HEK293 (cell line): ENCODE data around the gene LGALS8.

Source experiments
- ATF2 ChIP-seq: fragments of 450-650 bp; formaldehyde crosslinking; IDR thresholded peaks from 2 replicates; pipeline ENCODE4 v1.5.1; 2016; ENCODE audit warnings: missing biosample characterization, missing genetic modification characterization, low read depth
- CTCF ChIP-seq: fragments of 450-650 bp; formaldehyde crosslinking; IDR thresholded peaks from 2 replicates; pipeline ENCODE4 v1.5.1; 2016; ENCODE audit warnings: missing biosample characterization, missing genetic modification characterization
- GLI2 ChIP-seq: fragments of 450-650 bp; formaldehyde crosslinking; IDR thresholded peaks from 2 replicates; pipeline ENCODE4; 2017; ENCODE audit warnings: missing biosample characterization, missing genetic modification characterization, low read depth, borderline replicate concordance
- HOXC10 ChIP-seq: sonication (generic); formaldehyde crosslinking; IDR thresholded peaks from 2 replicates; pipeline ENCODE4 v1.8.1; 2023; ENCODE audit warnings: mild to moderate bottlenecking, missing genetic modification reagents
- RBAK ChIP-seq: fragments of 450-650 bp; formaldehyde crosslinking; IDR thresholded peaks from 2 replicates; pipeline ENCODE4 v1.5.1; 2016; ENCODE audit warnings: missing biosample characterization, missing genetic modification characterization
- REST ChIP-seq: fragments of 450-650 bp; formaldehyde crosslinking; IDR thresholded peaks from 2 replicates; pipeline ENCODE4 v1.5.1; 2016; ENCODE audit warnings: missing biosample characterization, missing genetic modification characterization
- SP3 ChIP-seq: fragments of 450-650 bp; formaldehyde crosslinking; IDR thresholded peaks from 2 replicates; pipeline ENCODE4 v1.5.1; 2016; ENCODE audit warnings: missing biosample characterization, missing genetic modification characterization
- ZBTB49 ChIP-seq: fragments of 450-650 bp; formaldehyde crosslinking; IDR thresholded peaks from 2 replicates; pipeline ENCODE4 v1.5.1; 2016; ENCODE audit warnings: missing biosample characterization, missing genetic modification characterization, low read depth
- ZBTB6 ChIP-seq: fragments of 450-650 bp; formaldehyde crosslinking; IDR thresholded peaks from 2 replicates; pipeline ENCODE4 v1.5.1; 2017; ENCODE audit warnings: missing biosample characterization, missing genetic modification characterization
- ZNF10 ChIP-seq: fragments of 450-650 bp; formaldehyde crosslinking; IDR thresholded peaks from 2 replicates; pipeline ENCODE4 v1.5.1; 2017; ENCODE audit warnings: missing biosample characterization, missing genetic modification characterization
- ZNF132 ChIP-seq: fragments of 450-650 bp; formaldehyde crosslinking; IDR thresholded peaks from 2 replicates; pipeline ENCODE4 v1.5.1; 2017; ENCODE audit warnings: missing biosample characterization, missing genetic modification characterization, borderline replicate concordance
- ZNF138 ChIP-seq: fragments of 450-650 bp; formaldehyde crosslinking; IDR thresholded peaks from 2 replicates; pipeline ENCODE4 v1.5.1; 2016; ENCODE audit warnings: missing biosample characterization, missing genetic modification characterization, borderline replicate concordance
- ZNF157 ChIP-seq: fragments of 450-650 bp; formaldehyde crosslinking; IDR thresholded peaks from 2 replicates; pipeline ENCODE4 v1.5.1; 2016; ENCODE audit warnings: missing biosample characterization, missing genetic modification characterization
- ZNF211 ChIP-seq: fragments of 450-650 bp; formaldehyde crosslinking; IDR thresholded peaks from 2 replicates; pipeline ENCODE4 v1.5.1; 2016; ENCODE audit warnings: low read depth, missing biosample characterization, missing genetic modification characterization
- ZNF391 ChIP-seq: fragments of 450-650 bp; formaldehyde crosslinking; IDR thresholded peaks from 2 replicates; pipeline ENCODE4 v1.5.1; 2016; ENCODE audit warnings: low read depth, missing biosample characterization, missing genetic modification characterization, borderline replicate concordance
- ZNF398 ChIP-seq: fragments of 450-650 bp; formaldehyde crosslinking; IDR thresholded peaks from 2 replicates; pipeline ENCODE4 v1.5.1; 2017; ENCODE audit warnings: missing biosample characterization, missing genetic modification characterization
- ZNF416 ChIP-seq: fragments of 450-650 bp; formaldehyde crosslinking; IDR thresholded peaks from 2 replicates; pipeline ENCODE4 v1.5.1; 2016; ENCODE audit warnings: missing biosample characterization, missing genetic modification characterization
- ZNF529 ChIP-seq: fragments of 450-650 bp; formaldehyde crosslinking; IDR thresholded peaks from 2 replicates; pipeline ENCODE4 v1.5.1; 2017; ENCODE audit warnings: missing genetic modification characterization, missing biosample characterization; ENCODE audit not compliant: insufficient replicate concordance
- ZNF549 ChIP-seq: fragments of 450-650 bp; IDR thresholded peaks from 2 replicates; pipeline ENCODE4 v1.5.1; 2018; ENCODE audit warnings: missing biosample characterization, missing genetic modification characterization, mild to moderate bottlenecking, inconsistent platforms, moderate library complexity
- ZNF585B ChIP-seq: fragments of 450-650 bp; formaldehyde crosslinking; IDR thresholded peaks from 2 replicates; pipeline ENCODE4 v1.5.1; 2016; ENCODE audit warnings: missing biosample characterization, missing genetic modification characterization
- ZNF629 ChIP-seq: fragments of 450-650 bp; formaldehyde crosslinking; IDR thresholded peaks from 2 replicates; pipeline ENCODE4 v1.5.1; 2017; ENCODE audit warnings: missing biosample characterization, missing genetic modification characterization
- ZNF645 ChIP-seq: fragments of 450-650 bp; formaldehyde crosslinking; IDR thresholded peaks from 2 replicates; pipeline ENCODE4; 2016; ENCODE audit warnings: missing biosample characterization, missing genetic modification characterization
- ZNF664 ChIP-seq: fragments of 450-650 bp; formaldehyde crosslinking; IDR thresholded peaks from 2 replicates; pipeline ENCODE4 v1.5.1; 2016; ENCODE audit warnings: missing biosample characterization, missing genetic modification characterization
- ZNF768 ChIP-seq: fragments of 450-650 bp; formaldehyde crosslinking; IDR thresholded peaks from 2 replicates; pipeline ENCODE4 v1.5.1; 2018; ENCODE audit warnings: missing biosample characterization, mild to moderate bottlenecking, missing genetic modification characterization
- ZNF785 ChIP-seq: fragments of 450-650 bp; formaldehyde crosslinking; IDR thresholded peaks from 2 replicates; pipeline ENCODE4 v1.5.1; 2016; ENCODE audit warnings: missing biosample characterization, missing genetic modification characterization
- ZSCAN16 ChIP-seq: fragments of 450-650 bp; formaldehyde crosslinking; IDR thresholded peaks from 2 replicates; pipeline ENCODE4 v1.5.1; 2016; ENCODE audit warnings: missing biosample characterization, missing genetic modification characterization

Gene LGALS8

GRCh38 chr1:236524142-236524894 lies 536 bp downstream of the LGALS8 start (continued):
- TF ChIP-seq ZNF10 (no peak), CTCF (no peak; the same call in 1 of the 2 replicates), ZNF138 (tag by site-specific recombination) (no peak), ZBTB6 (no peak), ZNF664 (peak; percentile 23; the same call in 1 of the 2 replicates), HOXC10 (no peak), ZNF768 (tag by site-specific recombination) (no peak), ZSCAN16 (0 out of 2 replicates have a peak, but pooled peaks have one; percentile 10), RBAK (tag by site-specific recombination) (no peak), ZNF211 (tag by site-specific recombination) (no peak), ZNF391 (0 out of 2 replicates have a peak, but pooled peaks have one; percentile 12), ZNF416 (tag by site-specific recombination) (no peak), ZNF629 (peak; percentile 84), ZNF132 (tag by site-specific recombination) (no peak), ZNF529 (no peak), ZNF785 (tag by site-specific recombination) (no peak), ZNF585B (tag by site-specific recombination) (no peak), SP3 (no peak; the same call in 1 of the 2 replicates), ZNF157 (tag by site-specific recombination) (no peak), ZNF398 (tag by site-specific recombination) (no peak), ZNF549 (tag by site-specific recombination) (no peak), ATF2 (peak; percentile 54; the same call in 1 of the 2 replicates), GLI2 (no peak), ZNF645 (tag by site-specific recombination) (no peak), ZBTB49 (tag by site-specific recombination) (no peak), REST (peak; percentile 11; the same call in 1 of the 2 replicates)
